Upper lobe of right lung (tissue), 1 donor: ENCODE data around the gene SLFNL1. TPM values are rescaled to one million over a fixed set of nuclear protein-coding genes. Genes with fewer than 3 reads are reported as not detected.
A peak's percentile ranks its signal among the peaks of the same experiment; 100 is the strongest.

Source experiments
- ATAC-seq: fragments of 200-7000 bp; cut with Tn5 transposase; one replicate; pipeline ENCODE4 v1.9.1; 2020; ENCODE audit warnings: mild to moderate bottlenecking, moderate library complexity
- DNase-seq: peaks from one replicate; pipeline ENCODE4 v3.0.0-alpha.2; 2020
- H3K27ac ChIP-seq: fragments of 200-600 bp; one replicate; pipeline ENCODE4 v1.8.0; 2022
- H3K27me3 ChIP-seq: fragments of 200-600 bp; one replicate; pipeline ENCODE4 v1.8.0; 2022; ENCODE audit warnings: mild to moderate bottlenecking
- H3K36me3 ChIP-seq: fragments of 200-600 bp; one replicate; pipeline ENCODE4 v1.8.0; 2022
- H3K4me1 ChIP-seq: fragments of 200-600 bp; one replicate; pipeline ENCODE4 v1.8.0; 2022
- H3K4me3 ChIP-seq: fragments of 200-600 bp; one replicate; pipeline ENCODE4 v1.8.0; 2022; ENCODE audit warnings: mild to moderate bottlenecking
- H3K9me3 ChIP-seq: fragments of 200-600 bp; one replicate; pipeline ENCODE4 v1.8.0; 2022
- CTCF ChIP-seq: fragments of 200-600 bp; IDR thresholded peaks from one replicate; pipeline ENCODE4 v1.8.0; 2022; ENCODE audit warnings: antibody characterized with exemption
- intact Hi-C: fragments of 100-400 bp; cut with DNase I; formaldehyde crosslinking; loops from one replicate; pipeline ENCODE4 v1.11.0; 2022
- total RNA-seq: library from RNA; stranded (reverse); fragmentation: NEBNext Ultra II Directional; extraction: Animal tissue kit (Norgen Biotek cat#: 25700); gene quantifications from one replicate; pipeline ENCODE4 v1.2.1, GENCODE V29; 2021
- donor health status: DM: no; HTN: yes; CAD: no; lungs with severe emphysema.

The SLFNL1 gene
- total RNA-seq, 1 donor from 2014 or later: 2.8 TPM

GRCh38 chr1:41015281-41015896 lies 6.1 kb downstream of the SLFNL1 start:
- DNase-seq: no peak

GRCh38 chr1:41014871-41015270 lies 6.7 kb downstream of the SLFNL1 start:
- Histone ChIP-seq H3K27me3 (no peaks in the 10 kb centered on the region), H3K4me1 (peaks cover 18% of the 10 kb centered on the region), H3K4me3 (no peak overlapping the region), H3K27ac (no peak overlapping the region), H3K36me3 (peaks cover 32% of the 10 kb centered on the region), H3K9me3 (no peaks in the 10 kb centered on the region)
- intact Hi-C loops: no loop called here
- DNase-seq: no peak
- no peak for TF ChIP-seq CTCF
- no peak for ATAC-seq

More at GRCh38 chr1:41015281-41015896, 6.1 kb downstream of the SLFNL1 start:
- Histone ChIP-seq H3K4me3 (no peak overlapping the region), H3K9me3 (no peaks in the 10 kb centered on the region), H3K27me3 (no peaks in the 10 kb centered on the region), H3K36me3 (peaks cover 27% of the 10 kb centered on the region), H3K27ac (no peak overlapping the region), H3K4me1 (peaks cover 18% of the 10 kb centered on the region)
- intact Hi-C loops: no loop called here
- no peak for TF ChIP-seq CTCF
- no peak for ATAC-seq

- H3K27ac ChIP-seq: no peak overlapping the region
- peaks cover 14% of the 10 kb centered on the region for H3K4me1 ChIP-seq
- intact Hi-C loops: no loop called here
- TF ChIP-seq CTCF: no peak
- no peak overlapping the region for H3K4me3 ChIP-seq
- DNase-seq (no peak), ATAC-seq (peak; percentile 76)
- H3K9me3 ChIP-seq: no peaks in the 10 kb centered on the region
- H3K27me3 ChIP-seq: no peaks in the 10 kb centered on the region
- peaks cover 43% of the 10 kb centered on the region for H3K36me3 ChIP-seq
Measured at GRCh38 chr1:41013796-41014195, 7.7 kb downstream of the SLFNL1 start.

- ATAC-seq: no peak
Measured at GRCh38 chr1:41013024-41013423, 8.5 kb downstream of the SLFNL1 start.

GRCh38 chr1:41010345-41010744 lies 11.2 kb downstream of the SLFNL1 start:
- Histone ChIP-seq H3K36me3 (peaks cover 78% of the 10 kb centered on the region), H3K27ac (no peak overlapping the region), H3K9me3 (no peaks in the 10 kb centered on the region), H3K4me1 (peaks cover 14% of the 10 kb centered on the region), H3K4me3 (no peak overlapping the region), H3K27me3 (no peaks in the 10 kb centered on the region)
- no peak for TF ChIP-seq CTCF
- no peak for DNase-seq
- ATAC-seq: no peak
- intact Hi-C loops: no loop called here

More at GRCh38 chr1:41013024-41013423, 8.5 kb downstream of the SLFNL1 start:
- Histone ChIP-seq H3K4me3 (no peak overlapping the region), H3K27me3 (no peaks in the 10 kb centered on the region), H3K4me1 (peaks cover 14% of the 10 kb centered on the region), H3K27ac (no peak overlapping the region), H3K9me3 (no peaks in the 10 kb centered on the region), H3K36me3 (peaks cover 51% of the 10 kb centered on the region)
- intact Hi-C loops: no loop called here
- DNase-seq: no peak
- no peak for TF ChIP-seq CTCF

- no peaks in the 10 kb centered on the region for H3K9me3 ChIP-seq
- TF ChIP-seq CTCF: no peak
- peaks cover 12% of the 10 kb centered on the region for H3K4me1 ChIP-seq
- ATAC-seq (no peak), DNase-seq (no peak)
- no peak overlapping the region for H3K27ac ChIP-seq
- no peaks in the 10 kb centered on the region for H3K27me3 ChIP-seq
- H3K36me3 ChIP-seq: peaks cover 78% of the 10 kb centered on the region
- H3K4me3 ChIP-seq: no peak overlapping the region
- intact Hi-C loops: no loop called here
Measured at GRCh38 chr1:41009466-41009865, 12.1 kb downstream of the SLFNL1 start.
